Measurements from ENCODE around the gene FXN.

GRCh38 chr9:69003051-69003450 lies 32.5 kb upstream of the FXN start:
- TF ChIP-seq, protein P1, sequence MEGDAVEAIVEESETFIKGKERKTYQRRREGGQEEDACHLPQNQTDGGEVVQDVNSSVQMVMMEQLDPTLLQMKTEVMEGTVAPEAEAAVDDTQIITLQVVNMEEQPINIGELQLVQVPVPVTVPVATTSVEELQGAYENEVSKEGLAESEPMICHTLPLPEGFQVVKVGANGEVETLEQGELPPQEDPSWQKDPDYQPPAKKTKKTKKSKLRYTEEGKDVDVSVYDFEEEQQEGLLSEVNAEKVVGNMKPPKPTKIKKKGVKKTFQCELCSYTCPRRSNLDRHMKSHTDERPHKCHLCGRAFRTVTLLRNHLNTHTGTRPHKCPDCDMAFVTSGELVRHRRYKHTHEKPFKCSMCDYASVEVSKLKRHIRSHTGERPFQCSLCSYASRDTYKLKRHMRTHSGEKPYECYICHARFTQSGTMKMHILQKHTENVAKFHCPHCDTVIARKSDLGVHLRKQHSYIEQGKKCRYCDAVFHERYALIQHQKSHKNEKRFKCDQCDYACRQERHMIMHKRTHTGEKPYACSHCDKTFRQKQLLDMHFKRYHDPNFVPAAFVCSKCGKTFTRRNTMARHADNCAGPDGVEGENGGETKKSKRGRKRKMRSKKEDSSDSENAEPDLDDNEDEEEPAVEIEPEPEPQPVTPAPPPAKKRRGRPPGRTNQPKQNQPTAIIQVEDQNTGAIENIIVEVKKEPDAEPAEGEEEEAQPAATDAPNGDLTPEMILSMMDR (IDR thresholded peaks at IDR 0.05) = no peak
- TF ChIP-seq POLR2A (IDR thresholded peaks at IDR 0.05) = no peak
- no peak for TF ChIP-seq EP300 (IDR thresholded peaks at IDR 0.05)
